ENCODE results near the gene STAMBP. TPM values are rescaled to one million over a fixed set of nuclear protein-coding genes. Genes with fewer than 3 reads are reported as not detected.
"Not testable (repeated sequence)": the region's sequence is repeated elsewhere in the genome, so short reads cannot be mapped to it uniquely, and the experiment has no call there.

The STAMBP gene
- total and polyA plus RNA-seq, 2 of the 4 experiments (the other 2 are of a cell fraction): 29.7 to 38.7 TPM

DNA sequence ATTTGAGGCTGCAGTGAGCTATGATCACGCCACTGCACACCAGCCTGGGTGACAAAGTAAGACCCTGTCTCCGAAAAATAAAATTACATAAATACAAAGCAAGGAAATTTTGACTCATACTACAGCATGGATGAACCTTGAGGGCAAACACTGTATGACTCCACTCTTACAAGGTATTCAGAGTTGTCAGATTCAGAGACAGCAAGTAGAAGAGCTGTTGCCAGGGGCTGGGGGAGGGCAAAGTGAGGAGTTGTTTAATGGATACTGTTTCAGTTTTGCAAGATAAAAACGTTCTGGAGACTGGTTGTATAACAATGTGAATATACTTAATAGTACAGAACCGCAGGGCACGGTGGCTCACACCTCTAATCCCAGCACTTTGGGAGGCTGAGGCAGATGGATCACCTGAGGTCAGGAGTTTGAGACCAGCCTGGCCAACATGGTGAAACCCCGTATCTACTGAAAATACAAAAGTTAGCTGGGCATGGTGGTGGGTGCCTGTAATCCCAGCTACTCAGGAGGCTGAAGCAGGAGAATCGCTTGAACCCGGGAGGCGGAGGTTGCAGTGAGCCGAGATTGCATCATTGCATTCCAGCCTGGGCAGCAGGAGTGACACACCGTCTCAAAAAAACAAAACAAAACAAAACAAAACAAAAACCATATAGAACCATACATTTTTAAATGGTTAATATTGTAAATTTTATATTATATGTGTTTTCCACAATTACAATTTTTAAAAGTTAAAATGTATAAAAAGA, 59.0 kb downstream of the STAMBP start:
- H3K27ac ChIP-seq (ENCODE audit: insufficient read depth, low read length); H3K4me2 ChIP-seq (ENCODE audit: low read depth, low read length); H3K9ac ChIP-seq (ENCODE audit: low read depth, low read length); H2AFZ ChIP-seq (replicated peaks; ENCODE audit: low read length, poor library complexity); H3K23ac ChIP-seq (ENCODE audit: low read depth, low read length); dilution Hi-C loops (cut with HindIII; ENCODE audit: low sequenced_read_pairs, unreplicated experiment); H4K8ac ChIP-seq (ENCODE audit: low read depth in 2 of 2, low read length in 2 of 2); BruUV-seq (replicated peaks); H3K36me3 ChIP-seq (ENCODE audit: control insufficient read depth, insufficient read depth, low read length); H2BK5ac ChIP-seq (ENCODE audit: low read depth, low read length, poor library complexity, severe bottlenecking); CTCF ChIA-PET; H4K5ac ChIP-seq (ENCODE audit: low read depth, low read length); H2AK5ac ChIP-seq (ENCODE audit: low read depth, low read length); intact Hi-C loops (cut with micrococcal nuclease); H2BK20ac ChIP-seq (ENCODE audit: low read depth, low read length); H2AK9ac ChIP-seq (replicated peaks; ENCODE audit: low read depth, low read length, poor library complexity); H3K27me3 ChIP-seq (ENCODE audit: control insufficient read depth, insufficient read depth, low read length); H2BK120ac ChIP-seq (ENCODE audit: low read depth, low read length); H3K4ac ChIP-seq (ENCODE audit: low read depth, low read length); H3K4me3 ChIP-seq (ENCODE audit: insufficient read depth, low read depth, low read length); H3K9me3 ChIP-seq (ENCODE audit: control insufficient read depth, insufficient read depth, low read length); in situ Hi-C loops (cut with MboI; ENCODE audit: low sequenced_read_pairs); POLR2A ChIA-PET (ENCODE audit: unreplicated experiment); H3K14ac ChIP-seq (replicated peaks; ENCODE audit: low read depth, low read length); H3K56ac ChIP-seq (ENCODE audit: extremely low read depth, insufficient read depth, low read length); H2BK15ac ChIP-seq (ENCODE audit: low read depth, low read length); H4K20me1 ChIP-seq (ENCODE audit: insufficient read depth, low read length); H4K91ac ChIP-seq (ENCODE audit: insufficient read depth, low read depth, low read length); H3K18ac ChIP-seq (ENCODE audit: low read depth, low read length): not testable (repeated sequence)
- DNase-seq: peak; percentile 67
- no CpG with 5 or more reads among the region's 11 CpGs for WGBS, 2 experiments (ENCODE audit: extremely low coverage in 2 of 2, insufficient read length in 1 of 2)
- Histone ChIP-seq H3K79me1 (ENCODE audit: low read depth in 1 of 2, low read length in 2 of 2) (peaks cover 3 to 19% of the 10 kb centered on the region in 2 experiments; a peak in 2 of 4 replicates), H3K9me1 (ENCODE audit: insufficient read depth, low read length) (peaks cover 19% of the 10 kb centered on the region), H3K4me1 (ENCODE audit: control insufficient read depth, insufficient read depth, low read length) (peaks cover 17% of the 10 kb centered on the region)
- peak; percentile 21; the same call in 1 of the 2 replicates for TF ChIP-seq CEBPB (IDR thresholded peaks at IDR 0.05; ENCODE audit: low read depth, low read length)
- peak; percentile 36; the same call in 1 of the 2 replicates for ATAC-seq (ENCODE audit: low read depth)

Measured in IMR-90 (cell line).